Naive thymus-derived CD8-positive, alpha-beta T cell (primary cell): ENCODE data around the gene TMEM176B. TPM values are rescaled to one million over a fixed set of nuclear protein-coding genes. Genes with fewer than 3 reads are reported as not detected.

ENCODE experiments used
- ATAC-seq, 2 donors: fragments of 150-1000 bp; cut with Tn5 transposase in 1 of 2; sonication (Bioruptor Pico), chemical (Tn5 transposase) in 1 of 2; 1 replicate in 1 of 2; 2 replicates in 1 of 2; pipeline ENCODE4 v1.10.0; 2021; ENCODE audit warnings: mild to moderate bottlenecking in 2 of 2, moderate library complexity in 2 of 2
- POLR2A ChIA-PET: fragments of 350-600 bp; sonication (Branson Sonifier 250); formaldehyde crosslinking; loops from one replicate; lab custom pipeline; 2021; ENCODE audit warnings: antibody characterized with exemption; lab: Charles Lee
- DNase-seq, 10 donors: peaks; one replicate each; pipeline versions ENCODE4 v3.0.0 to v3.0.0-alpha.2; 2020 to 2022
- H3K27ac Mint-ChIP-seq, 10 donors: one replicate each; pipeline ENCODE4 v1.8.0; 2020 to 2022; ENCODE audit warnings: mild to moderate bottlenecking in 10 of 10, mixed read lengths in 10 of 10, moderate library complexity in 4 of 10, inconsistent platforms in 1 of 10
- H3K27me3 Mint-ChIP-seq, 5 donors: one replicate each; pipeline ENCODE4 v1.8.0; 2021 to 2022; ENCODE audit warnings: mixed read lengths in 5 of 5
- H3K36me3 Mint-ChIP-seq, 3 donors: one replicate each; pipeline ENCODE4 v1.8.0; 2020 to 2022; ENCODE audit warnings: mixed read lengths in 3 of 3, mild to moderate bottlenecking in 2 of 3, inconsistent platforms in 1 of 3
- H3K4me1 Mint-ChIP-seq, 4 donors: one replicate each; pipeline ENCODE4 v1.8.0; 2021 to 2022; ENCODE audit warnings: mixed read lengths in 4 of 4
- H3K4me3 Mint-ChIP-seq, 10 donors: one replicate each; pipeline ENCODE4 v1.8.0; 2020 to 2022; ENCODE audit warnings: mild to moderate bottlenecking in 10 of 10, mixed read lengths in 10 of 10, moderate library complexity in 6 of 10, inconsistent platforms in 1 of 10
- H3K9me3 Mint-ChIP-seq, 9 donors: one replicate each; pipeline ENCODE4 v1.8.0; 2020 to 2022; ENCODE audit warnings: mixed read lengths in 9 of 9, mild to moderate bottlenecking in 3 of 9, inconsistent platforms in 1 of 9, moderate library complexity in 1 of 9
- polyA plus RNA-seq, 3 donors: library from polyadenylated mRNA; unstranded; fragments of 300-500 nt; fragmentation: Illumina TruSeq; gene quantifications; one replicate each; pipeline ENCODE4 v1.2.3, GENCODE V29; 2021
- total RNA-seq, 8 experiments: library from RNA in 2 of 8; stranded (reverse) in 2 of 8; gene quantifications; one replicate each; pipeline ENCODE4 v1.2.3 and lab custom pipeline; 2021 to 2026

TMEM176B gene
- total and polyA plus RNA-seq, 5 experiments from 2014 or later = 0.69 TPM; not detected in 4

GRCh38 chr7:150799156-150799555 is 1.0 kb downstream of the TMEM176B start:
- Mint-ChIP-seq H3K36me3 (peaks cover 0 to 3% (median 3%) of the 10 kb centered on the region in 3 donors), H3K27me3 (peaks cover 11 to 41% (median 34%) of the 10 kb centered on the region in 5 donors), H3K27ac (peak overlapping the region in 1 of 10 donors; percentile 7), H3K9me3 (peaks cover 0 to 13% (median 5%) of the 10 kb centered on the region in 9 donors), H3K4me3 (peak overlapping the region; percentile 48 to 79 (median 63)), H3K4me1 (peaks cover 10 to 16% (median 13%) of the 10 kb centered on the region in 4 donors)
- POLR2A ChIA-PET = no interaction called here
- DNase-seq (no peak), ATAC-seq (no peak)

GRCh38 chr7:150797661-150798060 is 2.5 kb downstream of the TMEM176B start:
- Mint-ChIP-seq H3K27me3 (peaks cover 11 to 38% (median 34%) of the 10 kb centered on the region in 5 donors), H3K4me1 (peaks cover 10 to 16% (median 13%) of the 10 kb centered on the region in 4 donors), H3K9me3 (peaks cover 0 to 13% (median 5%) of the 10 kb centered on the region in 9 donors), H3K4me3 (no peak overlapping the region), H3K27ac (no peak overlapping the region), H3K36me3 (peaks cover 0 to 3% (median 3%) of the 10 kb centered on the region in 3 donors)
- DNase-seq = no peak
- no peak for ATAC-seq
- POLR2A ChIA-PET = no interaction called here

- H3K27ac Mint-ChIP-seq = no peak overlapping the region
- H3K9me3 Mint-ChIP-seq = peaks cover 0 to 12% (median 5%) of the 10 kb centered on the region in 9 donors
- no peaks in the 10 kb centered on the region for H3K4me1 Mint-ChIP-seq
- peaks cover 5 to 22% (median 18%) of the 10 kb centered on the region in 5 donors for H3K27me3 Mint-ChIP-seq
- H3K36me3 Mint-ChIP-seq = peaks cover 0 to 3% (median 0%) of the 10 kb centered on the region in 3 donors
- H3K4me3 Mint-ChIP-seq = no peak overlapping the region
- POLR2A ChIA-PET = interaction anchor here (0.5 kb wide), 1 partner anchor 355 kb away, joined by 3 read pairs; no protein-coding TSS in a partner anchor
- DNase-seq (no peak), ATAC-seq (no peak)
These were observed 6.5 kb downstream of the TMEM176B start for GRCh38 chr7:150793569-150794238.

- Mint-ChIP-seq H3K27ac (no peak overlapping the region), H3K36me3 (no peaks in the 10 kb centered on the region), H3K4me3 (no peak overlapping the region), H3K27me3 (peaks cover 0 to 19% (median 6%) of the 10 kb centered on the region in 5 donors), H3K4me1 (peaks cover 0 to 8% (median 0%) of the 10 kb centered on the region in 4 donors), H3K9me3 (peaks cover 0 to 10% (median 5%) of the 10 kb centered on the region in 9 donors)
- ATAC-seq (no peak), DNase-seq (no peak)
- POLR2A ChIA-PET = no interaction called here
These were observed 8.3 kb downstream of the TMEM176B start for GRCh38 chr7:150791746-150792452.

GRCh38 chr7:150791304-150791703 is 8.9 kb downstream of the TMEM176B start:
- peaks cover 0 to 8% (median 0%) of the 10 kb centered on the region in 4 donors for H3K4me1 Mint-ChIP-seq
- ATAC-seq (no peak), DNase-seq (no peak)
- peaks cover 0 to 18% (median 5%) of the 10 kb centered on the region in 5 donors for H3K27me3 Mint-ChIP-seq
- no peaks in the 10 kb centered on the region for H3K36me3 Mint-ChIP-seq
- H3K9me3 Mint-ChIP-seq = peaks cover 0 to 8% (median 4%) of the 10 kb centered on the region in 9 donors
- no peak overlapping the region for H3K4me3 Mint-ChIP-seq
- POLR2A ChIA-PET = no interaction called here
- H3K27ac Mint-ChIP-seq = no peak overlapping the region

- H3K4me1 Mint-ChIP-seq = peaks cover 0 to 8% (median 0%) of the 10 kb centered on the region in 4 donors
- H3K9me3 Mint-ChIP-seq = peaks cover 0 to under 1% (median 0%) of the 10 kb centered on the region in 9 donors
- H3K4me3 Mint-ChIP-seq = no peak overlapping the region
- H3K27ac Mint-ChIP-seq = no peak overlapping the region
- DNase-seq (no peak), ATAC-seq (no peak)
- no peaks in the 10 kb centered on the region for H3K36me3 Mint-ChIP-seq
- POLR2A ChIA-PET = no interaction called here
- H3K27me3 Mint-ChIP-seq = peaks cover 0 to 17% (median 7%) of the 10 kb centered on the region in 5 donors
These were observed 9.6 kb downstream of the TMEM176B start for GRCh38 chr7:150790416-150791075.

GRCh38 chr7:150788474-150789269 is 11.5 kb downstream of the TMEM176B start:
- no peak for ATAC-seq
- Mint-ChIP-seq H3K4me1 (peaks cover 0 to 8% (median 0%) of the 10 kb centered on the region in 4 donors), H3K36me3 (no peaks in the 10 kb centered on the region), H3K4me3 (no peak overlapping the region), H3K27me3 (peaks cover 0 to 23% (median 7%) of the 10 kb centered on the region in 5 donors), H3K27ac (peak overlapping the region in 1 of 10 donors; percentile 32), H3K9me3 (no peaks in the 10 kb centered on the region)
- no peak for DNase-seq
- POLR2A ChIA-PET = no interaction called here

GRCh38 chr7:150787321-150788281 is 12.6 kb downstream of the TMEM176B start:
- POLR2A ChIA-PET = no interaction called here
- ATAC-seq (no peak), DNase-seq (no peak)
- Mint-ChIP-seq H3K4me1 (peaks cover 0 to 8% (median 0%) of the 10 kb centered on the region in 4 donors), H3K4me3 (no peak overlapping the region), H3K9me3 (no peaks in the 10 kb centered on the region), H3K36me3 (no peaks in the 10 kb centered on the region), H3K27ac (peak overlapping the region in 1 of 10 donors; percentile 41), H3K27me3 (peaks cover 0 to 23% (median 11%) of the 10 kb centered on the region in 5 donors)

- Mint-ChIP-seq H3K27me3 (peaks cover 1 to 18% (median 14%) of the 10 kb centered on the region in 5 donors), H3K4me1 (peaks cover 0 to 13% (median 0%) of the 10 kb centered on the region in 4 donors), H3K9me3 (no peaks in the 10 kb centered on the region), H3K27ac (no peak overlapping the region), H3K4me3 (no peak overlapping the region), H3K36me3 (no peaks in the 10 kb centered on the region)
- ATAC-seq (no peak), DNase-seq (no peak)
- POLR2A ChIA-PET = no interaction called here
These were observed 15.2 kb downstream of the TMEM176B start for GRCh38 chr7:150784954-150785353.

GRCh38 chr7:150784120-150784736 is 15.9 kb downstream of the TMEM176B start:
- POLR2A ChIA-PET = no interaction called here
- ATAC-seq = no peak
- Mint-ChIP-seq H3K9me3 (no peaks in the 10 kb centered on the region), H3K4me3 (no peak overlapping the region), H3K27ac (no peak overlapping the region), H3K36me3 (no peaks in the 10 kb centered on the region), H3K4me1 (peaks cover 0 to 13% (median 0%) of the 10 kb centered on the region in 4 donors), H3K27me3 (peaks cover 1 to 18% (median 14%) of the 10 kb centered on the region in 5 donors)
- DNase-seq = no peak

GRCh38 chr7:150781961-150782360 is 18.2 kb downstream of the TMEM176B start:
- Mint-ChIP-seq H3K27ac (no peak overlapping the region), H3K9me3 (no peaks in the 10 kb centered on the region), H3K36me3 (no peaks in the 10 kb centered on the region), H3K27me3 (peaks cover 1 to 14% (median 14%) of the 10 kb centered on the region in 5 donors), H3K4me1 (peaks cover 2 to 8% (median 5%) of the 10 kb centered on the region in 4 donors), H3K4me3 (no peak overlapping the region)
- DNase-seq (no peak), ATAC-seq (no peak)
- POLR2A ChIA-PET = no interaction called here
